Neuron (in vitro differentiated cells): ENCODE data around the gene FBXO7.
"Not testable (repeated sequence)": the region's sequence is repeated elsewhere in the genome, so short reads cannot be mapped to it uniquely, and the experiment has no call there.

Source experiments
- H2AFZ ChIP-seq: one replicate; pipeline ENCODE4 v1.6.1; 2013; ENCODE audit warnings: low read depth, mild to moderate bottlenecking, inconsistent platforms, low read length, moderate library complexity
- H3K27me3 ChIP-seq: one replicate; pipeline ENCODE4 v1.6.1; 2013; ENCODE audit warnings: low read length; ENCODE audit not compliant: insufficient read depth
- H3K36me3 ChIP-seq: one replicate; pipeline ENCODE4 v1.6.1; 2013; ENCODE audit warnings: low read length; ENCODE audit not compliant: insufficient read depth
- H3K4me1 ChIP-seq: one replicate; pipeline ENCODE4 v1.6.1; 2013; ENCODE audit warnings: low read length; ENCODE audit not compliant: insufficient read depth
- H3K4me3 ChIP-seq: 2 replicates; pipeline ENCODE4 v1.5.1; 2013; ENCODE audit warnings: mild to moderate bottlenecking, low read length, moderate library complexity
- H3K9me3 ChIP-seq: one replicate; pipeline ENCODE4 v1.6.1; 2013; ENCODE audit warnings: low read length

Gene FBXO7

DNA sequence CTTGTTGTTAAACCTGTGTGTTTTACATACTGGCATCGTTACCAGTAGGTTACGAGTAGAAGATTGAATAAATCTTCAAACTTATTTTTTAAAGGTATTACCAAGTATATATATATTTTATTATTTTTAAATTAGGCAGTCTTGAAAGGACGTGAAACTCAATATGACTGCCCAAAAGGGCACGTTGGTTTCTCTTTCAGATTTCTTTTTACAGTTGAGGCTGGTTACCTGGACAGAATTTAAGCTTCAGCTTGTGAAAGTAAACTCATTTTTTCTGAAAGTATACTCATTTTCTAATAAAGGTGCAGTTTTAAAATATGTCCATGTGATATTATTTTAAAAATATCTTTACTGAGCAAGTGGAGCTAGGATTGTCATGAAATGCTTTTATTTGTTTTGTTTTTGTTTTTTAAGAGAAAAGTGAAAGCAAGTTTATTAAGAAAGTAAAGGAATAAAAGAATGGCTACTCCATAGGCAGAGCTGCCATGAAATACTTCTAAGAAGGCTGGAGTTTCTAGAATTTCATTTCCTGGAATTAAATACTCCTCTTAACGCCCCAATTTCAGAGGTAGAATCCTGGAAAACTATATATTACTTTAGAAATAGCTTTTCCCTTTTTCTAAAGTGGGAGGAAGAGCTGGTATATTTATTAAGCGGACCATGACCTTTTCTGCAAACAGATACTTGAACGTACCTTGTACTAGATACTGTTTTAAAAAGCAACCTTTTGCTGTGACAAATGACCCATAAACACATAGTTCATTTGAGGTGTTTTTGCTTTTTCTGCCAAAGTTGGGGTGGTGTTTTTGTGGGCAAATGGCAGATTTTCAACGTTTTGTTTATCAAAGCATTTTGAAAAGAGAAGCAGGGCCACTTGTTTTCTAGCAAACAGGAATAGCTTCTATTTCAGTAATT lies 1.9 kb downstream of the FBXO7 start:
- H3K4me1 ChIP-seq, result peaks cover 22% of the 10 kb centered on the region
- H3K27me3 ChIP-seq, result no peaks in the 10 kb centered on the region
- no peaks in the 10 kb centered on the region for H3K36me3 ChIP-seq
- H2AFZ ChIP-seq, result no peak overlapping the region
- H3K4me3 ChIP-seq, result peak overlapping the region; percentile 97
- H3K9me3 ChIP-seq, result no peaks in the 10 kb centered on the region

DNA sequence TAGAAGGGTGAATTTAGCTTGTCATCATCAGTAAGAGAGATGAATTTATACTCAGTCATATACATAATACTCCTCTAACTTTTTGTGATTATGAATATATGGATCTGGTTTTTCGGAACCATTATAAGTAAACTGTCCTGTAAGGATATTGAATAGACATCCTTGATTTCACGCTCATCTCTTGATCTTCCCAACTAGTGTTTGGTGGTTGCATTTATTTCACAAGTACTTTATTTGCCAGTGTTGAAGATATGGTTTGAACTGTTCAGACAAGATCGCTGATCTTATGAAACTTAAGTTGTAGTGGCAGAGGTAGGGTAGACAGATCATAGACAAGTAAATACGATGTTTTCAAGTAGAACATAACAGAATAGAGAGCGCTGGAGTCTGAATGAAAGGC lies 3.0 kb downstream of the FBXO7 start:
- Histone ChIP-seq H2AFZ (no peak overlapping the region), H3K36me3 (no peaks in the 10 kb centered on the region), H3K9me3 (no peaks in the 10 kb centered on the region), H3K27me3 (no peaks in the 10 kb centered on the region), H3K4me1 (peaks cover 22% of the 10 kb centered on the region), H3K4me3 (no peak overlapping the region)

DNA sequence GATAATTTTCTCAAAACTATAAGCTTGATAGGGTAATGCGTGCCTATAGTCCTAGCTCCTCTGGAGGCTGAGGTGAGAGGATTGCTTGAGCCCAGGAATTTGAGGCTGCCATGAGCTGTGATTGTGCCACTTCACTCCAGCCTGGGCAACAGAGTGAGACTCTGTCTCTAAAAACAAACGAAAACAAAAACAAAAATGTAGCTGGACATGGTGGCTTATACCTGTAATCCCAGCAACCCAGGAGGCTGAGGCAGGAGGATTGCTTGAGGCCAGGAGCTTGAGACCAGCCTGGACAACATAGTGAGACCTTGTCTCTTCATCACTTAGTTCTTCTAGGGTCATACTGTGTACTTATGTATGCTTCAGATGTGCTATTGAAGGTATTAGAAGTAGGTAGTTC lies 3.9 kb downstream of the FBXO7 start:
- H3K27me3 ChIP-seq, H3K4me3 ChIP-seq, H2AFZ ChIP-seq, H3K9me3 ChIP-seq, H3K36me3 ChIP-seq: not testable (repeated sequence)
- H3K4me1 ChIP-seq, result peaks cover 22% of the 10 kb centered on the region

DNA sequence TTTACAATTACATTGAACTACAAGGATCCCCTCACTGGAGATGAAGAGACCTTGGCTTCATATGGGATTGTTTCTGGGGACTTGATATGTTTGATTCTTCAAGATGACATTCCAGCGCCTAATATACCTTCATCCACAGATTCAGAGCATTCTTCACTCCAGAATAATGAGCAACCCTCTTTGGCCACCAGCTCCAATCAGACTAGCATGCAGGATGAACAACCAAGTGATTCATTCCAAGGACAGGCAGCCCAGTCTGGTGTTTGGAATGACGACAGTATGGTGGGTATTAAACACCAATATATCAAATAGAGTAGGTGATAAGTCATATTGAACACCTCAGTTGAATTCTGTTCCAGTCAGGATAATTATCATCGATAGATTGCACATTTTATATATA lies 4.4 kb downstream of the FBXO7 start:
- Histone ChIP-seq H3K4me1 (peaks cover 18% of the 10 kb centered on the region), H3K9me3 (no peaks in the 10 kb centered on the region), H3K4me3 (no peak overlapping the region), H2AFZ (no peak overlapping the region), H3K27me3 (no peaks in the 10 kb centered on the region), H3K36me3 (no peaks in the 10 kb centered on the region)

DNA sequence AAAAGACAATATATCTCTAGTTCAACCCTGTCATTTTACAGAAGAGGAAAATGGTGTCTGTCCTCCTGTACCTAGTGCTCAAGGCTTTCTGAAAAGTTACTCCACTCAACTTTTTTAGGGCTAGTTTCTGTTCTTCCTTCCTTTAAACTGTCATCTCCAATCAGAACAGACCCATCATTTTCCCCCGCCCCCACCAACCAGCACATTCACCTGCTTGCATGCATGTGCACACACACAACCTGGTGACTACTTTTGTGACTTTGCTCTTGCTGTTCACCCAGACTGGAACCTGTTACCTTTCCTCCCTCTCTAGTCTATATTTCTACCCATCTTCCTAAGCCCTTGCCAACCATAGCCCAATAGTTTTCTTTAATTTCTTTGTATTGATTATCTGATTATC lies 5.6 kb downstream of the FBXO7 start:
- peaks cover 5% of the 10 kb centered on the region for H3K36me3 ChIP-seq
- peaks cover 17% of the 10 kb centered on the region for H3K4me1 ChIP-seq
- no peaks in the 10 kb centered on the region for H3K9me3 ChIP-seq
- H3K4me3 ChIP-seq, result no peak overlapping the region
- H3K27me3 ChIP-seq, result no peaks in the 10 kb centered on the region
- H2AFZ ChIP-seq, result no peak overlapping the region

DNA sequence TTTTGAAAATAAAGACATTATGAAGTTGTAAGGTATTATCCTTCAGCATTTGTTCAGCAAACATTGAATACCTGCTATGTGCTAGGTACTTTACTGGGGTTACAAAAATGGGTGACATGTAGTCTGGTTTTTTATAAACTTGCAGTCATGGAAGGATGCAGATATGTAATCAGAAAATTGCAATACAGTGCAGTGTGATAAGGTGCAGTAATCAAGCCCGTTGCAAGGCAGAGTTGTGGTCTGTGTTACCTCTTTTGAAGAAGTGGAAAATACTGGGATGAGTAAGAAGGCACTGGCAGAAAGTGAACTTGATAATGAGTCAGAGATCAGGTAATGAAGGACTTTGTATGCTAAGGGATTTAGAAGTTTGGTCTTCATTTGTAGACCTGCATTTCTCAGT lies 8.1 kb downstream of the FBXO7 start:
- H2AFZ ChIP-seq, result no peak overlapping the region
- peaks cover 23% of the 10 kb centered on the region for H3K36me3 ChIP-seq
- no peaks in the 10 kb centered on the region for H3K4me1 ChIP-seq
- H3K4me3 ChIP-seq, result no peak overlapping the region
- H3K27me3 ChIP-seq, result no peaks in the 10 kb centered on the region
- no peaks in the 10 kb centered on the region for H3K9me3 ChIP-seq

DNA sequence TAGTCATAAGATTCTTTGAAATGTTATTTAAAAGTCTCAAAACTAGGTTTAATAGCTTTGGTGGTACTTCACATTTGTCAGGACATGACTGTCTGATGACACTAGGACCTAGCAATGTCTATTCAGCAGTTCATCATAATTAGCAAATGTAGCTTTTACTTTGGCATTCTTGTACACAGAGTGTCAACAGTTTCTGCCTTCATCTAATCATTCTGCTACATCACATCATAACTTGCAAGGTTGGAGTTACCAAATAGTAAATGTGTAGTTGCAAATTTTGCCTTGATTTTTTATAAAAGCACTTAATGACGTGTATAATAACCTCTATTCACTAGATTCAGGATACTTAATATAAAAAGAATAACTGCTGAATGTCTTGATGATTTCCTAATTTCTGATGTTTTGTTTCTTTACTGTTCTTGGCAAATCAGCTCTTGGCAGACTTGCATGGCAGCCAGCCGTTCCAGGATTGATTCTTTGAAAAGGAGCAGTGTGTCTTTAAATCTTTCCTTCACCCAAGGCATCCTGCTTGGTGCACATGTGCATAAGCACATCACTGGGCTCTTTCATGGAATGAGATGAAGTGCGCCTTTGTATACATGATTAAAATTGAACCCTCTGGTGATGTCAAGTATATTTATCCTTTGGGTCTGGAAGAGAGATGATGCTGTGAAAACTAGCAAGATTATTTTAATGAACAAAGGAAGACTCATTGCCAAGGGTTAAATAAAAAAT lies 12.2 kb downstream of the FBXO7 start:
- Histone ChIP-seq H3K36me3 (peaks cover 56% of the 10 kb centered on the region), H3K4me3 (no peak overlapping the region), H2AFZ (no peak overlapping the region), H3K4me1 (no peaks in the 10 kb centered on the region), H3K9me3 (no peaks in the 10 kb centered on the region), H3K27me3 (no peaks in the 10 kb centered on the region)

DNA sequence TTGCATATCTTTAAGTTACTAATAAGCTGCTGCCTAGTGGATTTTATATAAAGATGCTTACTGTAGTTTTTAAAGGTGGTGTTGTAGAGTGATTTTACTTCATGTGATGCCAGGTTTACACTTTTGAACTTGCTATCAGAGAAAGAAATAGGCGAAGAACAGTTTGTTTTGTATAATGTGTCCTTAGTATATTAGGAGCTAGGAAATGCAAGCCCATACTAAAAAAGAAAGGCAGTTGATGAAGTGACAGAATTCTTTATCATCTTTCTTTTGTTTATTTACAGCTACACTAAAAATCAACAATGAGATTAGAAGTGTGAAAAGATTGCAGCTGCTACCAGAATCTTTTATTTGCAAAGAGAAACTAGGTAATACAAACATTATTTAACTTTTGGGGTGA lies 12.8 kb downstream of the FBXO7 start:
- H3K4me3 ChIP-seq, result no peak overlapping the region
- no peaks in the 10 kb centered on the region for H3K27me3 ChIP-seq
- no peak overlapping the region for H2AFZ ChIP-seq
- no peaks in the 10 kb centered on the region for H3K9me3 ChIP-seq
- H3K4me1 ChIP-seq, result no peaks in the 10 kb centered on the region
- H3K36me3 ChIP-seq, result peaks cover 59% of the 10 kb centered on the region

DNA sequence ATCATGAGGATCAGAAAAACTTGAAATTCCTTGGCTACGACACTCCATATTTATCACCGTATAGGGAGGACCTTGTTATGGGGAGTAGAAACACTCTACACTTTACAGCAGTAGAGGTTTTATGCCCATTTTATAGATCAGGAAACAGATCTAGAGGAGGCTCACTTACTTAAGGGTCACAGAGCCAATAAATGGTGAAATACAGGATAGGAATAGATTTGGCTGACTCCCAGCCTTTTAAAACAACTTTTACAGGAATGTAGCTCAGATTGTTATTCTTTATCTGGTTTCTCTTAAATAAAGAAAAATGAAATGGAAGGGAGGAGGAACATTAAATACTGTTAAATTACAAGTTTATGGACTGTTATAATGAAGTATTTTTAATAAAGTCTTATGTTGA lies 14.8 kb downstream of the FBXO7 start:
- Histone ChIP-seq H3K9me3 (peaks cover 2% of the 10 kb centered on the region), H3K4me1 (no peaks in the 10 kb centered on the region), H3K36me3 (peaks cover 72% of the 10 kb centered on the region), H3K4me3 (no peak overlapping the region), H2AFZ (no peak overlapping the region), H3K27me3 (no peaks in the 10 kb centered on the region)

DNA sequence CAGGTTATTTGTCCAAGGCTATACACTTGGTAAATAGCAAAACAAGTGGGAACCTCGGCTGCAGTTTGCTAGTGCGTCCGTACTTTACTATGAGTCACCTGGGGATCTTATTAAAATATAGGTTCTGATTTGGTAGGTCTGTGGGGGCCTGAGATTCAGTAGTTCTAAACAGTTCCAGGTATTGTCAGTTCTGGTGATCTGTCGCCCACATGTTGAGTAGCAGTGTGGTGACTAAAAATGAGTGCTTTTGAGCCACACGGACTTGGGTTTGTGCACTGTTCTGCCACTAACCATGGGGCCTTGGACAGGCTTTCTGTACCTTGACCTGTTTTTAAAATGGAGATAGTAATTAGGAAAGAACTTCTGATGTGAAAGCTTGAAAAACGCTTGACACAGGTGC lies 15.7 kb downstream of the FBXO7 start:
- Histone ChIP-seq H3K27me3 (no peaks in the 10 kb centered on the region), H3K4me3 (no peak overlapping the region), H3K4me1 (no peaks in the 10 kb centered on the region), H3K36me3 (peaks cover 74% of the 10 kb centered on the region), H2AFZ (no peak overlapping the region), H3K9me3 (peaks cover 2% of the 10 kb centered on the region)

DNA sequence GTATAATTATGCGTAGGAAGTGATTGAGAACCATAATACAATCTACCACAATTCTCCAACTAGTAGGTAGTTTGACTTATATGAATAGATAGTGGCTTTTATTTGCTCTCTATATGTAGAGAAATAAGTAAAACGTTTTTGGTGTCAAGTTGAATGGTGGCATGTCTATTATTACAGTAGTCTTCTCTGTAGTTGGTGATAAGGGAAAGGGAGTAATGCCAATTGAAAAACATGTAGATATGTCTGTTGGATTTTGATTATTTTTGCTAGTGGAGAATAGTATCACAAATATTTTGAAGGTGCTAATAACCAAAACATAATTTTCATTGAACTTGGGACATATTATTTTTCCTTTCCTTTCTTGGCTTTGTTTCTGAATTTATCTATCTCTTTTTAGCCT lies 17.5 kb downstream of the FBXO7 start:
- H3K36me3 ChIP-seq, result peaks cover 70% of the 10 kb centered on the region
- H2AFZ ChIP-seq, result no peak overlapping the region
- peaks cover 2% of the 10 kb centered on the region for H3K9me3 ChIP-seq
- no peak overlapping the region for H3K4me3 ChIP-seq
- H3K4me1 ChIP-seq, result no peaks in the 10 kb centered on the region
- H3K27me3 ChIP-seq, result no peaks in the 10 kb centered on the region

DNA sequence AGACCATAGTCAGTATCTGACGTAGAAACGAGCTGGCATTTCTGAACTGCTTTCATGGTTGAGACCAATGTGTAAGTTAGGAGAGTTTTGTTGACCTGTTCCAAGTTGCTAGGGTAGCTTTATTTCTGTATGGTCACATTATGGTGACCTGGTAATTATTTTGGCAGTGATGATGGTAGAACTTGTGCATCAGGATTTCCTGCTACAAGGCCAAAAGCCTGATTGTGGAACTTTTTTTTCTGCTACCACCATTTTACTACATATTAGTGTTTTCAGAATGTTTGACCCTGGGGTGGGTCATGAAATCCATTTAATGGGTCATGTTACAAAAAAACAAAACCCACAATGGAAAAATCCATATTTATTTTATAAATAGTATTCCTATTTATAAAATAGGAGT lies 18.9 kb downstream of the FBXO7 start:
- Histone ChIP-seq H3K27me3 (no peaks in the 10 kb centered on the region), H3K4me1 (no peaks in the 10 kb centered on the region), H3K4me3 (no peak overlapping the region), H3K9me3 (peaks cover 2% of the 10 kb centered on the region), H3K36me3 (peaks cover 73% of the 10 kb centered on the region), H2AFZ (no peak overlapping the region)

DNA sequence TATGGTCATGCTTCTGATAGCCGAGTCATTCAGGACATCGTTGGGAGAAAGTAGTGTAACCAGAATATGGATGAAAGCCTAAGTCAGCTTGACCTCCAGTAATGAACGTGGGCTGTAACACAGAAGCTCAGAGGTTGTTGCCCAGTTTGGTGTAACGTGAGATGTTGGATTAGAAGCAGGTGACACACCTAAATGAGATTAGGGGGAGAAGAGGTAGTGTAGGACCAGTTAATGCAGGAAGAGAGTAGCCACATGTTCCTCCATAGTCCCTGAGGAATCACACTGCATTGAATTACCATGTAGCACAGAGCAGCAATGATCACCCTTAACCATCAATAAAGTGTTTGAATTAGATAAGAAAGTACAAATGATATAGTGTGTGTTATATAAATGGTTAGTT lies 20.4 kb downstream of the FBXO7 start:
- no peak overlapping the region for H3K4me3 ChIP-seq
- H3K36me3 ChIP-seq, result peaks cover 66% of the 10 kb centered on the region
- no peaks in the 10 kb centered on the region for H3K27me3 ChIP-seq
- H3K9me3 ChIP-seq, result peaks cover 2% of the 10 kb centered on the region
- no peaks in the 10 kb centered on the region for H3K4me1 ChIP-seq
- no peak overlapping the region for H2AFZ ChIP-seq
